Ovary (tissue), 9 donors: Measurements from ENCODE around the gene CEBPE. TPM values are rescaled to one million over a fixed set of nuclear protein-coding genes. Genes with fewer than 3 reads are reported as not detected.
A peak's percentile ranks its signal among the peaks of the same experiment; 100 is the strongest.

Experiments used
- DNase-seq, 5 donors: peaks; one replicate each; pipeline ENCODE4 v3.0.0-alpha.2; 2019 to 2020
- H3K27ac ChIP-seq, 2 donors: fragments of 200-600 bp; one replicate each; pipeline versions ENCODE4 v1.5.1 to v1.8.0; 2019 to 2022
- H3K27me3 ChIP-seq: fragments of 200-600 bp; one replicate; pipeline ENCODE4 v1.8.0; 2022
- H3K36me3 ChIP-seq: fragments of 200-600 bp; sonication (generic); one replicate; pipeline ENCODE4 v1.5.1; 2019
- H3K4me1 ChIP-seq: one replicate; pipeline ENCODE4 v1.8.1; 2013; ENCODE audit warnings: mild to moderate bottlenecking, moderate library complexity; ENCODE audit not compliant: insufficient read depth
- H3K4me3 ChIP-seq: fragments of 200-600 bp; sonication (generic); one replicate; pipeline ENCODE4 v1.5.1; 2017
- H3K9me3 ChIP-seq, 2 donors: fragments of 200-600 bp in 1 of 2; sonication (generic) in 1 of 2; one replicate each; pipeline versions ENCODE4 v1.5.1 to v1.8.1; 2013 to 2019; ENCODE audit warnings: mild to moderate bottlenecking in 1 of 2, moderate library complexity in 1 of 2
- EP300 ChIP-seq: sonication (generic); formaldehyde crosslinking; IDR thresholded peaks from one replicate; pipeline ENCODE4 v1.6.1; 2017; ENCODE audit warnings: antibody characterized with exemption
- POLR2A ChIP-seq: fragments of 450-650 bp; IDR thresholded peaks from one replicate; pipeline ENCODE4 v1.6.1; 2017; ENCODE audit warnings: antibody characterized with exemption, mild to moderate bottlenecking, moderate library complexity
- WGBS, 3 donors: extraction: QIAGEN DNeasy Blood & Tissue Kit in 1 of 3; methylation state at CpG; one replicate each; pipeline versions ENCODE4 v1.1.5 to v1.1.7; 2013 to 2017; 5-methylcytosine and 5-hydroxymethylcytosine counted together
- intact Hi-C, 4 donors: fragments of 100-400 bp; cut with DNase I; formaldehyde crosslinking; loops; one replicate each; pipeline versions ENCODE4 v1.11.0 to v1.15.1; 2022 to 2023
- polyA plus RNA-seq, 2 donors: library from polyadenylated mRNA; stranded (reverse); fragments of 200-250 nt in 1 of 2; fragments of 350-450 nt in 1 of 2; fragmentation: Illumina TruSeq in 1 of 2; extraction: RNeasy Lipid Tissue Mini Kit (QIAGEN cat#74804) in 1 of 2; gene quantifications; one replicate each; pipeline ENCODE4 v1.2.3, GENCODE V29; 2013 to 2014
- total RNA-seq, 7 donors: library from RNA; depleted of rRNA in 2 of 7; stranded (reverse); fragments of >200 nt in 2 of 7; fragmentation: NEBNext Ultra II Directional in 3 of 7; extraction: Animal tissue kit (Norgen Biotek cat#: 25700) in 3 of 7; gene quantifications; one replicate each; pipeline versions ENCODE4 v1.1.0 to v1.2.4, GENCODE V29; 2016 to 2023
- TF ChIP-seq, protein P1 (sequence below), 3 donors: fragments of 450-650 bp in 2 of 3; fragments of 200-600 bp in 1 of 3; IDR thresholded peaks; one replicate each; pipeline versions ENCODE4 v1.5.1 to v1.8.0; 2016 to 2022; ENCODE audit warnings: antibody characterized with exemption in 3 of 3, mild to moderate bottlenecking in 1 of 3
- donor health status: DM: no; HTN: no; CAD: no; lungs with moderate emphysema.
- donor health status: DM: no; HTN: no; CAD: no.
- donor health status: Bipolar disorder and iron deficiency.
- donor health status: DM: yes; HTN: yes; CAD: no.
- donor health status: DM: no; HTN: no; CAD: no.
- donor health status: DM: yes; HTN: yes; CAD: no.

Gene CEBPE
- total and polyA plus RNA-seq, 9 donors: 0.04 TPM; not detected in 8

DNA sequence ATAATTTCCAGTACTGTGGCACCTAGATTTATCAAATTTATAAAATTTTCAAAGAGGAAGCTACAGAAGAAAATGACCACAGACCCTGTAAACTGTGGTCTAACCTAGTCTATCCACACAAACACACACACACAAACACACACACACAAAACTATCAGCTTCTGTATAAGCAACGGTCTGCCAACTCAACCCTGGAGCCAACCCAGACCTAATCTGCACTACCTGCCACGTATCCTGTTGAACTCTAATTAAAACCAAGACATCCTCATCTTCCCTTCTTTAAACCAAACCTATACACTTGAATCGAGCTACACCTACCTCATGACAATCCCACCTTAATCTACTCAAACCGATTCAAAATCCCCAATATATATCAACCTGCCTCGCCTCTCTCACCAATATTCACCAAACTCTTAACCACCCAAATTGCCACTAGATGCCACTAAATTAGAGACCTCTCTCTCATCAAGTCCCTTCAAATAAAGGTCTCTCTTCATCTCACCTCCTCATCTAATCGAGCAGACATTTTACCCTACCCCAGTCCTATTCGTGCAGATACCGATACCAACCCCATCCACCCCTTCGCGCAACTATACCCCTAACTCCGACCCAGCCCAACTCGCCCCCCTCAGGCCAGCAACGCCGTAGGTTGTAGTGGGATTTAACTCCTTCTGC, 24.9 kb downstream of the CEBPE start:
- intact Hi-C loops: no loop called here
- DNase-seq: no peak
- Histone ChIP-seq H3K27ac (peak overlapping the region; percentile 92 to 94), H3K4me1 (peaks cover 7% of the 10 kb centered on the region), H3K36me3 (no peaks in the 10 kb centered on the region), H3K27me3 (no peaks in the 10 kb centered on the region), H3K9me3 (no peaks in the 10 kb centered on the region), H3K4me3 (peak overlapping the region; percentile 97)
- TF ChIP-seq, protein P1, sequence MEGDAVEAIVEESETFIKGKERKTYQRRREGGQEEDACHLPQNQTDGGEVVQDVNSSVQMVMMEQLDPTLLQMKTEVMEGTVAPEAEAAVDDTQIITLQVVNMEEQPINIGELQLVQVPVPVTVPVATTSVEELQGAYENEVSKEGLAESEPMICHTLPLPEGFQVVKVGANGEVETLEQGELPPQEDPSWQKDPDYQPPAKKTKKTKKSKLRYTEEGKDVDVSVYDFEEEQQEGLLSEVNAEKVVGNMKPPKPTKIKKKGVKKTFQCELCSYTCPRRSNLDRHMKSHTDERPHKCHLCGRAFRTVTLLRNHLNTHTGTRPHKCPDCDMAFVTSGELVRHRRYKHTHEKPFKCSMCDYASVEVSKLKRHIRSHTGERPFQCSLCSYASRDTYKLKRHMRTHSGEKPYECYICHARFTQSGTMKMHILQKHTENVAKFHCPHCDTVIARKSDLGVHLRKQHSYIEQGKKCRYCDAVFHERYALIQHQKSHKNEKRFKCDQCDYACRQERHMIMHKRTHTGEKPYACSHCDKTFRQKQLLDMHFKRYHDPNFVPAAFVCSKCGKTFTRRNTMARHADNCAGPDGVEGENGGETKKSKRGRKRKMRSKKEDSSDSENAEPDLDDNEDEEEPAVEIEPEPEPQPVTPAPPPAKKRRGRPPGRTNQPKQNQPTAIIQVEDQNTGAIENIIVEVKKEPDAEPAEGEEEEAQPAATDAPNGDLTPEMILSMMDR (IDR thresholded peaks at IDR 0.05): no peak
- TF ChIP-seq EP300: no peak
- TF ChIP-seq POLR2A: no peak
- WGBS, 3 donors: 1 to 2% (median 1%) methylated on average over 14 of the region's 14 CpGs

DNA sequence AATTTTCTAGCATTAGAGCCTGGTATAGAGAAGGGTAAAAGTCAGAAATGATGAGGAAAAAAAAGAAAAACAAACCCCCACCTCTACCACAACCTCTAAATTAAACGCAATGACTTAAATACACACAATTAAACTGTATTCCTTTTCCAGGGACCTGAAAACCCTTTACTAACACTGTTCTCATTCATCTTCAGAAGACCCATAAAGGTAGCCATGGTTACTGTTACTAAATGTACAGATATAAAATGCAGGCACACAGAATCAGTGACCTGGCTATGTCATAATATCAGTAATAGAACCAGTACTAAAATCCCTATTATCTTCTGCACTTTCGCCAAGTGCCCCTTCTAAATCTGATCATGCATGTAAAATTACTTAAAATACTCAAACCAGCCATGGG, 25.5 kb downstream of the CEBPE start:
- peaks cover 7% of the 10 kb centered on the region for H3K4me1 ChIP-seq
- H3K36me3 ChIP-seq: no peaks in the 10 kb centered on the region
- H3K4me3 ChIP-seq: peak overlapping the region; percentile 97
- WGBS, 3 donors: 62 to 73% (median 71%) methylated on average over 2 of the region's 2 CpGs
- DNase-seq: no peak
- H3K9me3 ChIP-seq: no peaks in the 10 kb centered on the region
- TF ChIP-seq, protein P1 (IDR thresholded peaks at IDR 0.05): no peak
- TF ChIP-seq POLR2A (no peak), EP300 (no peak)
- no peaks in the 10 kb centered on the region for H3K27me3 ChIP-seq
- H3K27ac ChIP-seq: no peak overlapping the region
- intact Hi-C loops: no loop called here

DNA sequence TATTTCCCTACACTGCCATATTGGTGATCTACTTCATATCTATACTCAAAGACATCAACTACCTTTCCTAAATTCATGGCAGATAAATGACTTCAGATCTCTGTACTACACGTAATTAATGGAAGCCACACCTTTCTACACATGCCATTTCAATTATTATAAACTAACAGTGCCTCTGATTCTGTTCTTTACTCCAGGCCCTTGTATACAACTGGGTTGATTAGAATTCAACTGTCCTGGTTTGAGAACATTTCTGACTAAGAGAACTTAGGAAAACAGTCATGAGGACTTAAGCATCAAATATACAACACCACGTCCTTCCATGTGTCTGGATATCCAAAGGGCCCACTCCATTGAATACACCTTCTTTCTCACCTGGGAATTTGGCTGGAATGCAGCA, 26.0 kb downstream of the CEBPE start:
- no peaks in the 10 kb centered on the region for H3K36me3 ChIP-seq
- WGBS, 3 donors: 55 to 62% (median 59%) methylated on average over 2 of the region's 2 CpGs
- no peaks in the 10 kb centered on the region for H3K27me3 ChIP-seq
- H3K27ac ChIP-seq: no peak overlapping the region
- intact Hi-C loops: no loop called here
- no peak for TF ChIP-seq POLR2A
- TF ChIP-seq, protein P1 (IDR thresholded peaks at IDR 0.05): no peak
- peaks cover 7% of the 10 kb centered on the region for H3K4me1 ChIP-seq
- H3K9me3 ChIP-seq: no peaks in the 10 kb centered on the region
- H3K4me3 ChIP-seq: no peak overlapping the region
- no peak for DNase-seq

DNA sequence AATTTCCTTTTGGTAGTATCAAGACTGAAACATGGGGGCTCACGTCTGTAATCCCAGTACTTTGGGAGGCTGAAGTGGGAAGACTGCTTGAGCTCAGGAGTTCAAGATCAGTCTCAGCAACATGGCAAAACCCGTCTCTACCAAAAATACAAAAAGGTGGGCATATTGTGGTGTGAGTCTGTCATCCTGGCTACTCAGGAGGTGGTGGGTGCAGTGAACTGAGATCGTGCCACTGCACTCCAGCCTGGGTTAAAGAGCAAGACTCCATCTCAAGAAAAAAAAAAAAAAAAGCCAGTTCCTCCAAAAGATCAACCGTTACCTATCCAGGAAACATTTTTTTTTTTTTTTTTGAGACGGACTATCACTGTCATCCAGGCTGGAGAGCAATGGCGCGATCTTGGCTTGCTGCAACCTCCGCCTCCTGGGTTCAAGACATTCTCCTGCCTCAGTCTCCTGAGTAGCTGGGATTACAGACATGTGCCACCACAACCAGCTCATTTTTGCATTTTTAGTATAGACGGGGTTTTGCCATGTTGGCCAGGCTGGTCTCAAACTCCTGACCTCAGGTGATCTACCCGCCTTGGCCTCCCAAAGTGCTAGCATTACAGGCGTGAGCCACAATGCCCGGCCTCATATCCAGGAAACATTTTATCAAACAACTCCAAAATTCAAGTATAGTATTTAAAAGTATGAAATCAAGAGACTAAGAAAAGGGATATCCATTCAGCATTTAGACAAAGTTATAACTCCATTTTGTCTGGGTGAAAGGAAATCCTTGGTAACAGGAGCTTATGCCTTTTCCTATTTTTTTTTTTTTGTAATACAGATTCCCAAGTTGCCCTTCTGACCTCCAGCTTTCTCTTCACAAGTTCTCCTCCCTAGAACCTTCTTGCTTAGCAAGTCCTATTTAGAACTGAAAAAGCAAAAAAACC, 27.5 kb downstream of the CEBPE start:
- Histone ChIP-seq H3K9me3 (no peaks in the 10 kb centered on the region), H3K4me3 (no peak overlapping the region), H3K27ac (no peak overlapping the region), H3K27me3 (no peaks in the 10 kb centered on the region), H3K36me3 (no peaks in the 10 kb centered on the region), H3K4me1 (peaks cover 4% of the 10 kb centered on the region)
- no peak for DNase-seq
- TF ChIP-seq POLR2A: no peak
- TF ChIP-seq, protein P1 (IDR thresholded peaks at IDR 0.05): no peak
- no peak for TF ChIP-seq EP300
- intact Hi-C loops: no loop called here
- 80 to 86% (median 82%) methylated on average over 12 of the region's 12 CpGs for WGBS, 3 donors
